ENCODE data around the gene FLYWCH1.

FLYWCH1 gene

GRCh38 chr16:2949705-2950352, 38.1 kb downstream of the FLYWCH1 start:
- peak; percentile 13; the same call in 1 of the 3 replicates for ATAC-seq
- TF ChIP-seq ZNF8 (CRISPR knock-in tag; IDR thresholded peaks at IDR 0.05) (no peak), BACH2 (CRISPR knock-in tag; IDR thresholded peaks at IDR 0.05; ENCODE audit: borderline replicate concordance) (no peak), ZFP3 (CRISPR knock-in tag; IDR thresholded peaks at IDR 0.05) (no peak), CSRNP3 (CRISPR knock-in tag; IDR thresholded peaks at IDR 0.05) (no peak), CSDC2 (CRISPR knock-in tag; IDR thresholded peaks at IDR 0.05) (no peak)

DNA sequence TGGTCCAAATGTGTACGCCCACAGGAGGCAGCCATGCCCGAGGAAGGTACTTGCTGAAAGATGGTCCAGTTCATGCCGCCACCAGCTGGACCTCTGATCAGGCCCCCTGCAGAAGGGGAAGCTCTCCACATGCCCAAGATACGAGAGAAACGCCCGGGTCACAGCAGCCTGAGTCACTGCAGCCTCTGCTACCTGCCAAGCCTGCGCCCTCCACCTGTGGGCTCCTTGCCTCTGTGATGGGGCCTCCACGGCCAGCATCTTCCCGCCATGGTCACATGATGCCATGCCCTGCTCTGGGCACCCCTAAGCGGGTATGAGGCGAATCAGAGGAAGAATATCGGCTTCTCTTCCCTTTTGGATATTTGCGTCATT, 38.6 kb downstream of the FLYWCH1 start:
- no peak for TF ChIP-seq ESRRG (CRISPR knock-in tag; IDR thresholded peaks at IDR 0.05)
- ATAC-seq: 0 out of 3 replicates have a peak, but pooled peaks have one; percentile 8

GRCh38 chr16:2950773-2951172, 39.0 kb downstream of the FLYWCH1 start:
- no peak for ATAC-seq
- no peak for TF ChIP-seq ISL1 (CRISPR knock-in tag; IDR thresholded peaks at IDR 0.05)
- TF ChIP-seq ZNF565 (CRISPR knock-in tag; conservative IDR thresholded peaks at IDR 0.05; ENCODE audit: low read depth): no peak
- TF ChIP-seq RARB (CRISPR knock-in tag; IDR thresholded peaks at IDR 0.05): no peak
- TF ChIP-seq BACH2 (CRISPR knock-in tag; IDR thresholded peaks at IDR 0.05; ENCODE audit: borderline replicate concordance): no peak
- no peak for TF ChIP-seq ZFP30 (CRISPR knock-in tag; IDR thresholded peaks at IDR 0.05)
- TF ChIP-seq CSDC2 (CRISPR knock-in tag; IDR thresholded peaks at IDR 0.05): no peak
- TF ChIP-seq, protein P1, sequence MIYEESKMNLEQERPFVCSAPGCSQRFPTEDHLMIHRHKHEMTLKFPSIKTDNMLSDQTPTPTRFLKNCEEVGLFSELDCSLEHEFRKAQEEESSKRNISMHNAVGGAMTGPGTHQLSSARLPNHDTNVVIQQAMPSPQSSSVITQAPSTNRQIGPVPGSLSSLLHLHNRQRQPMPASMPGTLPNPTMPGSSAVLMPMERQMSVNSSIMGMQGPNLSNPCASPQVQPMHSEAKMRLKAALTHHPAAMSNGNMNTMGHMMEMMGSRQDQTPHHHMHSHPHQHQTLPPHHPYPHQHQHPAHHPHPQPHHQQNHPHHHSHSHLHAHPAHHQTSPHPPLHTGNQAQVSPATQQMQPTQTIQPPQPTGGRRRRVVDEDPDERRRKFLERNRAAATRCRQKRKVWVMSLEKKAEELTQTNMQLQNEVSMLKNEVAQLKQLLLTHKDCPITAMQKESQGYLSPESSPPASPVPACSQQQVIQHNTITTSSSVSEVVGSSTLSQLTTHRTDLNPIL (CRISPR knock-in tag; IDR thresholded peaks at IDR 0.05; ENCODE audit: low read depth): no peak
- no peak for TF ChIP-seq ZFP3 (CRISPR knock-in tag; IDR thresholded peaks at IDR 0.05)
- TF ChIP-seq, protein P2, sequence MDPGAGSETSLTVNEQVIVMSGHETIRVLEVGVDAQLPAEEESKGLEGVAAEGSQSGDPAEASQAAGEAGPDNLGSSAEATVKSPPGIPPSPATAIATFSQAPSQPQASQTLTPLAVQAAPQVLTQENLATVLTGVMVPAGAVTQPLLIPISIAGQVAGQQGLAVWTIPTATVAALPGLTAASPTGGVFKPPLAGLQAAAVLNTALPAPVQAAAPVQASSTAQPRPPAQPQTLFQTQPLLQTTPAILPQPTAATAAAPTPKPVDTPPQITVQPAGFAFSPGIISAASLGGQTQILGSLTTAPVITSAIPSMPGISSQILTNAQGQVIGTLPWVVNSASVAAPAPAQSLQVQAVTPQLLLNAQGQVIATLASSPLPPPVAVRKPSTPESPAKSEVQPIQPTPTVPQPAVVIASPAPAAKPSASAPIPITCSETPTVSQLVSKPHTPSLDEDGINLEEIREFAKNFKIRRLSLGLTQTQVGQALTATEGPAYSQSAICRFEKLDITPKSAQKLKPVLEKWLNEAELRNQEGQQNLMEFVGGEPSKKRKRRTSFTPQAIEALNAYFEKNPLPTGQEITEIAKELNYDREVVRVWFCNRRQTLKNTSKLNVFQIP (CRISPR knock-in tag; IDR thresholded peaks at IDR 0.05; ENCODE audit: borderline replicate concordance, low read depth): no peak
- TF ChIP-seq ESRRG (CRISPR knock-in tag; IDR thresholded peaks at IDR 0.05): no peak
- TF ChIP-seq TOX (CRISPR knock-in tag; IDR thresholded peaks at IDR 0.05; ENCODE audit: borderline replicate concordance): no peak
- no peak for TF ChIP-seq CSRNP3 (CRISPR knock-in tag; IDR thresholded peaks at IDR 0.05)
- no peak for TF ChIP-seq OSR1 (CRISPR knock-in tag; IDR thresholded peaks at IDR 0.05)
- no peak for TF ChIP-seq TCF4 (CRISPR knock-in tag; IDR thresholded peaks at IDR 0.05; ENCODE audit: borderline replicate concordance)
- no peak for TF ChIP-seq PPARA (CRISPR knock-in tag; IDR thresholded peaks at IDR 0.05; ENCODE audit: borderline replicate concordance)

- ATAC-seq: no peak
- TF ChIP-seq ZNF70 (CRISPR knock-in tag; IDR thresholded peaks at IDR 0.05) (no peak), ISL1 (CRISPR knock-in tag; IDR thresholded peaks at IDR 0.05) (no peak), ZC3H10 (CRISPR knock-in tag; IDR thresholded peaks at IDR 0.05) (no peak), TOX (CRISPR knock-in tag; IDR thresholded peaks at IDR 0.05; ENCODE audit: borderline replicate concordance) (no peak), CSDC2 (CRISPR knock-in tag; IDR thresholded peaks at IDR 0.05) (no peak), TCF4 (CRISPR knock-in tag; IDR thresholded peaks at IDR 0.05; ENCODE audit: borderline replicate concordance) (no peak), ZFP3 (CRISPR knock-in tag; IDR thresholded peaks at IDR 0.05) (no peak), OSR1 (CRISPR knock-in tag; IDR thresholded peaks at IDR 0.05) (no peak), ARNTL (CRISPR knock-in tag; IDR thresholded peaks at IDR 0.05; ENCODE audit: borderline replicate concordance, low read depth) (no peak), PPARA (CRISPR knock-in tag; IDR thresholded peaks at IDR 0.05; ENCODE audit: borderline replicate concordance) (no peak), RARB (CRISPR knock-in tag; IDR thresholded peaks at IDR 0.05) (no peak), CSRNP3 (CRISPR knock-in tag; IDR thresholded peaks at IDR 0.05) (no peak)
- TF ChIP-seq, protein P1 (CRISPR knock-in tag; IDR thresholded peaks at IDR 0.05; ENCODE audit: low read depth): no peak
- TF ChIP-seq, protein P3, sequence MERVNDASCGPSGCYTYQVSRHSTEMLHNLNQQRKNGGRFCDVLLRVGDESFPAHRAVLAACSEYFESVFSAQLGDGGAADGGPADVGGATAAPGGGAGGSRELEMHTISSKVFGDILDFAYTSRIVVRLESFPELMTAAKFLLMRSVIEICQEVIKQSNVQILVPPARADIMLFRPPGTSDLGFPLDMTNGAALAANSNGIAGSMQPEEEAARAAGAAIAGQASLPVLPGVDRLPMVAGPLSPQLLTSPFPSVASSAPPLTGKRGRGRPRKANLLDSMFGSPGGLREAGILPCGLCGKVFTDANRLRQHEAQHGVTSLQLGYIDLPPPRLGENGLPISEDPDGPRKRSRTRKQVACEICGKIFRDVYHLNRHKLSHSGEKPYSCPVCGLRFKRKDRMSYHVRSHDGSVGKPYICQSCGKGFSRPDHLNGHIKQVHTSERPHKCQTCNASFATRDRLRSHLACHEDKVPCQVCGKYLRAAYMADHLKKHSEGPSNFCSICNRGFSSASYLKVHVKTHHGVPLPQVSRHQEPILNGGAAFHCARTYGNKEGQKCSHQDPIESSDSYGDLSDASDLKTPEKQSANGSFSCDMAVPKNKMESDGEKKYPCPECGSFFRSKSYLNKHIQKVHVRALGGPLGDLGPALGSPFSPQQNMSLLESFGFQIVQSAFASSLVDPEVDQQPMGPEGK (CRISPR knock-in tag; IDR thresholded peaks at IDR 0.05; ENCODE audit: borderline replicate concordance): no peak
- TF ChIP-seq, protein P2 (CRISPR knock-in tag; IDR thresholded peaks at IDR 0.05; ENCODE audit: borderline replicate concordance, low read depth): no peak
Measured at GRCh38 chr16:2952679-2953078, 40.9 kb downstream of the FLYWCH1 start.
